ENCODE data around the gene NTN1.

NTN1 gene

DNA sequence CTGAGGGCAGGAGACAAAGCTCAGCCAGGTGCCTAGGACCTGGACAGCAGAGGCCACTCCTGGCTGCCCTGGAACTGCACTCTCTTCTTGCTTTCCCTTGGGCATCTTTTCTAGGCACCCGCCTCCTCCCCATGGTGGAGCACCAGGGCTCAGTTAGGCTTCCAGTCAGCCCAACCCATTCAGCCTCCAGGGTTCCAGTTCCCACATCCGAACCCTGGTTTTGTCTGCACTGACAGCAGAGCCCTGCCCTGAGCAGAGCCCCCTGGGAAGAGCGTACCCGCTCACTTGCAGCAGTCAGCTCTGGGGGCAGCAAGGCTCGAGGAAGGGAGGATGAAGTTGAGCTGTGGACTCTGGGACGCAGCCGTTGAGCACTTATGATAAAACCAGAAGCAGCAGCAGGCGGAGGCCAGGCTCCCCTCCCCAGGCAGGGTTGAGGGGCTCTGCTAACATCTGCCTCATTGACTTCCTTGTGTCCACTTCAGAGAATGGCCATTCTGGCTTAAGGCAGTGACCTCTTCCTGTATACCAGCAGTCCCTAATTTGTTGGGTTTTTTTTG is 213.2 kb downstream of the NTN1 start:
- H3K4me3 ChIP-seq (ENCODE audit: low read depth, low read length) = no peak overlapping the region
- no peak for DNase-seq (ENCODE audit: low read depth)

DNA sequence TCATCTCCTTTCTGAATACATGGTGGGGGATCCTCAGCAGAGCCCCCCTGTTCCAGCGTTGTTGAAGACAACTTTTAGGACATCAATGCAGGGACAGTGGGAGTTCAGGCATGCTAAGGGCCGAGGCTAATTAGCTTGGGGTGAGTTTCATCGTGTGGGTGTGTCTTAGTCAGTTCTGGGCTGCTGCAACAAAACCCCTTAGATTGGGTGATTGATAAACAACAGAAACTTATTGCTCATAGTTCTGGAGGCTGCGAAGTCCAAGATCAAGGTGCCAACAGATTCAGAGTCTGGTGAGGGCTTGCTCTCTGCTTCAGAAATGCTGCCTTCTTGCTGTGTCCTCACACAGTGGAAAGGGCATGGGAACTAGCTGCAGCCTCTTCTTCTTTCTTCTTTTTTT is 214.0 kb downstream of the NTN1 start:
- DNase-seq (ENCODE audit: low read depth) = no peak
- H3K4me3 ChIP-seq (ENCODE audit: low read depth, low read length) = no peak overlapping the region

DNA sequence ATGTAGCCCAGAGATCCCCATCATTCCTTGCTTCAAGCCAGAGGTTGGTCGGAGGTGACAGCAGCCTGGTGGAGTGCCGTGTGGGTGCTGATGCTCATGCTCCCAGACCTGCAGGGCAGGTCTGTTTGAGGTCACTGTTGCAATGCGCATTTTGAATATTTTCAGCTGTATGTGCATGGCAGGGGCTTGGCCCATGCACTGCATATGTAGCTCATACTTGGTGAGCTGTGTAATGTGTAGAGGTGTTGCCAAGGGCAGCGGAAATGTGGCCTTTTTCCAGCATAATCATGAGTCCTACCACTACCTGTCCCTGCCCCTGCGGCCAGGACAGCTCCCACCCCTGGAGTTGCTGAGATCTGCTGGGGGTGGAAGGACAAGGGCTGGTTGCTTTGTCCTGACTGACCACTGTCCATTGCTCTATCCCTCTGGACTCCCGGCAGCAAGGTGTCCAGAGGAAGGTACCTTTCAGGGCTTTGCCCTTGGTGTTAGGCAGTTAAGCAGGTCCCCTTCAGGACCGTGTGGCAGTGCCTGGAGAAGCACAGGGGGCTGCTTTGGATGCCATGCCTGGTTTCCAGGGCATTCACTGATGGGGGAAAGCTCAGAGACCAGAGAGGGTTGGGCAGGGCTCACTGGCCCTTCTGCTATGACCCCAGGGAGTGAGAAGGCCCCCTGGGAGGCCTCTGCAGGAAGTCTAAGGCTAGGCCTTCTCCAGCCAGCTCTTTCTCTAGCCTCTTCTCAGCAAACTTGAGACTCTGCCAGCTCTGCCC is 215.2 kb downstream of the NTN1 start:
- no peak for DNase-seq (ENCODE audit: low read depth)
- H3K4me3 ChIP-seq (ENCODE audit: low read depth, low read length) = no peak overlapping the region

DNA sequence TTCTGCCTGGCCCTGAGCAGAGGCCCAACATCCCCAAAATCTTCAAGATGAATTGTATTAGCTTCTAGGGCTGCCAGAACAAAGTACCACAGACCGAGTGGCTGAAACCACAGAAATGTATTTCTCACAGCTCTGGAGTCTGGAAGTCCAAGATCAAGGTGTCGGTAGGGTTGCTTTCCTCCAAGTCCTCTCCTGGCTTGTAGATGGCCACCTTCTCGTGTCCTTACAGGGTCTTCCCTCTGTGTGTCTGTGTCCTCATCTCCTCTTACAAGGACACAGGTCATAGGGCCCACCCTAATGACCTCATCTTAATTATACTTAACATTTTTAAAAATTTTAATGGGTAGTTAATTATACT is 215.7 kb downstream of the NTN1 start:
- DNase-seq (ENCODE audit: low read depth) = no peak

DNA sequence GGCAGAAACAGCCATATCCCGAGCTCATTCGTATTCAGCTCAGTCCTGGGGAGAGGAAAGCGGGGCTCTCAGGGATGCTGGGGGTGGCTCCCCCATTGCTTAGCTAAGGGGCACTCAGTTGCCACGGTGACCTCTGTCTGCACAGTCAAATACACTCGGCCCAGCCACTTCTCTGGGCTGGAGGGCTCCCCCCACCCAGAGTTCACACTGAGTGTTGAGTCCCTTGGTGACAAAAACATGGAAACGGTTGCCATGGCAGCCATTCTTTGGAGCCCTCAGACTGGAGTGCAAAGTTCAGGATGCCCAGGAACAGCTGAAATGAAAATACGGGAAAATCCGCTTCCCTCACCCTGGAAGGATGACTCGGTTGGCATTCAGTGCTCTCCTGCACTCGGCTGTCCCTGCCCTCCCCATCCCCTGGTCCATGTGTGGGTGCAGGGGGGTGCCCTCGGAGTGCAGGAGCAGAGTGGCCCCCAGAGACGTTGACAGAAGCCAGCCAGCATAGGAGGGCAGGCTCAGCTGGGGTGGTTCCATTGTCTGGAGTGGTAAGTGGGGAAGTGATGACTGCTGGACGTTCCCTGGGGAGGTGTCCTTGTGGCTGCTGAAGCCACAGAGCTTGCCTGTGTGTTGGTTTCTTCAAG is 216.5 kb downstream of the NTN1 start:
- H3K4me3 ChIP-seq (ENCODE audit: low read depth, low read length) = no peak overlapping the region
- no peak for DNase-seq (ENCODE audit: low read depth)

More for the DNA sequence above, 215.7 kb downstream of the NTN1 start:
- no peak overlapping the region for H3K4me3 ChIP-seq (ENCODE audit: low read depth, low read length)

DNA sequence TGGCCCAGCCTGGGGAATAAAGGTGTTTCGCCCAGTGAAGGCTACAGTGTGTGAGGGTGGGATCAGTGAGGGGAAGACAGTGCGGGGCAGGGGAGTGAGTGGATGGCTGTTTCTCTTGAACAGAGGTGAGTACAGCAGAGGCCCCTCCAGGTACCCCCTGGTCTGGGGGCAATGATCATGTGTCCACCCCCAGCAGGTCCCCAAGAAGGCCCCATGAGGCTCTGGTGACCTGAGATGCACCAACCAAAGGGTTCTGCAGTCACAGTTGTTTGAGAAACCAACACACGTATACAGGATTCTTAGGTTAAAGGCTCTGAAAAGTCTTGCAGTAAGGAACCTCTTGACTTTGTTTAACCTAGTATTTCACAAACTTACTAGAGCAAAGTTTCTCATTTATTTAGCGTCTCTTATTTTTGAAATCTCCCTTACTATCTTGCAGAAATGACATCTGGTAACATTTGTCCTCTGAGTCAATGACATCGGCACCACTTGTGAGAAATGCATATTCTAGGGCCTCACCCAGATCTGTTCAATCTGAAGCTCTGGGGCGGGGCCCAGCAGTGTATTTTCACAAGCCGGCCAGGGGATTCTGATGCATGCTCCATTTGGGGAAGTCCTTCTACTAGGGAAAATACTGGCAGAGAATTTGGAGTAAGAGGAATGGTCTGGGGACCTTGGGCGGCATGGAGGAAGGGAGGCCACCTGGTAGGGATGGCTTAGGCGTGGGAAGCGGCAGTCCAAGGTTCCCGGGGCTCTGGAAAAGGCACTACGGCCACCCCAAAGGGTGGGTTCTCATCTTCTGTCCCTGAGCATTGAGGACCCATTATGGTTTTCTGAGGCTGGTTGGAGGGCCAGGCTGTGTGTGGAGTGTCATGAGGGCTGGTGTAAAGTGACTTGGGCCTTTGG is 217.3 kb downstream of the NTN1 start:
- DNase-seq (ENCODE audit: low read depth) = no peak
- no peak overlapping the region for H3K4me3 ChIP-seq (ENCODE audit: low read depth, low read length)

DNA sequence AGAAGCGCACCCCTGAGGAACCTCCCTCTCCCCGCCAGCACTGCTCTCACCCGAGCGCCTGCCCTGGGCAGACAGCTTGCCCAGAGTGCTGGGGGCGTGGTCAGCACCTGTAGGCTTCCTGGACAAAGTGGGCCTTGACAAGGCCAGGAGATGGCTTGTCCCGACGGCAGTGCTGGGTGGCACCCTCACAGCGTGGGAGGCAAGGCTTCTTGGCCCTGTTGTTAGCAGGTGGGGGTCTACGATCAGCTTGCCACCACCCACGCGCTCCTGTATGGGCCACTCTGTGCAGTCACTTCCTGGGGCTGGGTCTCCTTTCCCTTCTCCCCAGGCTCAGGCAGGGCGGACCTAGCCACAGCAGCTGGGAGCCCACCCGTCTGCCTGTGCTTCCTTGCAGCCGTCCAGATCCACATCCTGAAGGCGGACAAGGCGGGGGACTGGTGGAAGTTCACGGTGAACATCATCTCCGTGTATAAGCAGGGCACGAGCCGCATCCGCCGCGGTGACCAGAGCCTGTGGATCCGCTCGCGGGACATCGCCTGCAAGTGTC is 218.0 kb downstream of the NTN1 start:
- no peak for DNase-seq (ENCODE audit: low read depth)
- H3K4me3 ChIP-seq (ENCODE audit: low read depth, low read length) = peak overlapping the region; percentile 45

DNA sequence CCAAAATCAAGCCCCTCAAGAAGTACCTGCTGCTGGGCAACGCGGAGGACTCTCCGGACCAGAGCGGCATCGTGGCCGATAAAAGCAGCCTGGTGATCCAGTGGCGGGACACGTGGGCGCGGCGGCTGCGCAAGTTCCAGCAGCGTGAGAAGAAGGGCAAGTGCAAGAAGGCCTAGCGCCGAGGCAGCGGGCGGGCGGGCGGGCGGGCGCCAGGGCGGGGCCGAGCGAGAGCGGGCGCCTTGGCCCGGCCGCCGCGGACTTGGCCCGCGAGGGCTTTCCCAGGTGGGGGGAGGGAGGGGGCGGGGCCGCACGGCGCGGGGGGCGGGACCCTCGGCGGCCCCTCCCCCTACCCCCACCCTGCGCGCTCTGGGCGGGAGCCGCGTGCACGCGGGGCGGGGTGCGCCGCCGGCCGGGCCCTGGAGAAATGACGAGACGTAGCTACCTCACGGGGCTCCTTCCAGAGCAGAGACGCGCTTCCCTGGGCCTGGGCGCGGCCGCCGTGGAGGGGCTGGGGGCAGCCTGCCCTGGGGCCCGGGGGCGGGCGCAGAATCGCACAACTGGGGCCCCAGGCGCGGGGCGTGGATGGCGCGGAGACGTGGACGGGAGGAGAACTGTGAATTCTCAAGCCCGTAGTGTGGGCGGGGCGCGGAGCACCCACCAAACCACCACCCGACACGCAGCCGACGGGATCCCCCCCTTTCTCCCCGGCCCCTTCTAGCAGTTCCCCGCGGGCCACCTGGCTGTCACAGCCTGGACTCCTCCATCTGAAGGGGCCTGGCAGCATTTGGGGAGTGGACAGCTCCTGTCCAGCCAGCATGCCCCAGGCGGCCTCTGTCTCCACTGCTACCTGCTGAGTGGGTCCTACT is 218.7 kb downstream of the NTN1 start:
- DNase-seq (ENCODE audit: low read depth) = no peak
- peak overlapping the region; percentile 46 for H3K4me3 ChIP-seq (ENCODE audit: low read depth, low read length)

DNA sequence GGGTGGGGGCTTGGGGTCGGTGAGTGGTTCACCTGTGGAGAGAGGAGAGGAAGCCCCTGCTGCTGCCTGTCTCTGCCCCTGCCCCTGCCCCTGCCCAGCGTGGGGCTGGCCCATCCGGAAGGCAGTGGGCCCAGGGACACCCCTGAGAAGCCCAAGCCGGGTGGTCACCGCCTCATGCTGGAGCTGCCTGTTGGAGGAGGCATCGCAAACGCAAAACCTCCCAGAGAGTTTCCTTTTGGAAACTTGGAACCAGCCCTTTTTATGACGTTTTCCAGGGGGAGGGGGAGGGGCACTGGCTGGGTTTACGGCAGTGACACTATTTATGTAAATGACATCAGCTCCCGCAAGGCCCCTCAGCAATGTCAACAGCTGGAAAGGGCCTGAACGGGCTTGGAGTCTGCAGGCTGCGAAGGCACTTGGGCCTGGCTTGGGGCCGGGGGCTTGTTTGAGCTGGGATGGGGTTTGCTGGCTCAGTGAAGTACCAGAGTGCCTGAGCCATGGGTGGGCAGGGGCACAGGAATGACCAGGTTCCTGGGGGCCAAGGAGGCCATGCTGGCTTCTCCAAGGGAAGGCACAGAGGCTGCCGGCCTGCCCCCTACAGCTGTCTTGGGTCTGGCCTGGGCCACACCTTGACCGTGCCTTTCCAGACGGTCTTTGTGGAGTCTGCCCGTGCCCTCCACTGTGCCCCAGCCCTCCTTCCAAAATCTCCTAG is 219.5 kb downstream of the NTN1 start:
- H3K4me3 ChIP-seq (ENCODE audit: low read depth, low read length) = peak overlapping the region; percentile 46
- DNase-seq (ENCODE audit: low read depth) = no peak

DNA sequence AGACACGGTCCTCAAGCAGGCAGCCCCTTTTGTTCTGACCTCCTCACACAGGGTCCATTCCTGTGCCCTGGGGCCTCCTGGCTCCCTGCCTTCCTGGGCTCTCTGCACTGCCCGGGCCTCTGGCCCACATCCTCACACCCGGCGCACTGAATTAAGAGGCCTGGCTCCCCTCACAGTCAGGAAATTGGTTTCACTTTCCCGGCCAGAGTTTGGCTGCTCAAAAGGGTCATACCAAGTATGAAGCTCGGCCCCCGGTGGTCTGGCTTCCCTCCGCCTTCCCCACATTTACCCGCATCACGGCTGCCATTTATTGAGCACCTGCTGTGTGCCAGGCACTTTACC is 220.0 kb downstream of the NTN1 start:
- H3K4me3 ChIP-seq (ENCODE audit: low read depth, low read length) = no peak overlapping the region
- no peak for DNase-seq (ENCODE audit: low read depth)

DNA sequence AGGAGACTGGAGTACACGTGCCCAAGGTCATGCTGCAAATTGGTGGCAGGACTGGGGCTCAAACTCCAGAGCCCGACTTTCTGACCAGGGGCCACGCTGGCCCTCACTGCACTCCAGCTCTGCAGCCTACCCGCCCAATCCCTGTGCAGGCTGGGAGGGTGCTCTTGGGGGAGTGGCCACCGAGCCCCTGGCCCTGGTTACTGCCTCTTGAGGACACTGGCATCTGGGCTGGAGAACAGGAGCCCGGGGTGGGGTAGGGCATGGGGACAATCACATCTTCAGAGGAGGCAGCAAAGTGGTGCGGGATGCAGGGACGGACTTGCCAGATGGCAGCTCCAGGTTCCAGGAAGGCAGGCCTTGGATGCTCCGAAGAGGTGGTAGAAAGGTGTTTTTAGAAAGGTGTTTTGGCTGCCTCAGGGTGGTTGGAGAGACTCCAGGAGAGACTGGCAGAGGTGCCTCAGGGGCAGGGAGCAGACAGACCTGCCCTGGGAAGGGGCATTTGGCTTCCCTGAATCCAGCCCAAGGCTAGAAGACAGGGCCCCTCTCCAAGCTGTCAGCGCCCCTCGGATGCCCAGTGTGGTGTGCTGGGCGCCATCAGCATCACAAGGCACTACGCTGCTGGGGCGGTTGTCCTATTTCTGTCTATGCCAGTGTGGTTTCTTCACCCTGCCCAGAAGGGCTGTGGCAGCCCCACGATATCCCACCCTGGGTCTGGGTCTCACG is 220.6 kb downstream of the NTN1 start:
- no peak for DNase-seq (ENCODE audit: low read depth)
- H3K4me3 ChIP-seq (ENCODE audit: low read depth, low read length) = no peak overlapping the region

DNA sequence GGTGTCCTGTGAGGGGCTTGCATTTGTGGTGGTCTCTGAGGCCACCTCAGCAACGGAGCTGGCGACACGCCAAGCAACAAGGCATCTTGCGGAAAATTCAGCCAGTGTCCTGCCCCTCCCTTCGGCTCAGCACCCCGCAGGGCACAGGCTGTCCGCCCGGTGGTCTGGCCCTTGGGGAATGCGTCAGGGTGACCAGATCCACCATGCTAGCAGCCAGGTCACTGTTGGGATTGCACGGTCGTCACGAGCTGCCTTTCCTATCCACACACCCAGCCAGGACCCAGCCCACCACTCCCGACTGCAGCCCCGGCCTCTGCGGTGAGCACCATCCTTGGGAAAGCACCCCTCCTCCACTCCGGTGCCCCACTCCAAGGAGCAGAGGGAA is 221.2 kb downstream of the NTN1 start:
- H3K4me3 ChIP-seq (ENCODE audit: low read depth, low read length) = no peak overlapping the region
- no peak for DNase-seq (ENCODE audit: low read depth)

DNA sequence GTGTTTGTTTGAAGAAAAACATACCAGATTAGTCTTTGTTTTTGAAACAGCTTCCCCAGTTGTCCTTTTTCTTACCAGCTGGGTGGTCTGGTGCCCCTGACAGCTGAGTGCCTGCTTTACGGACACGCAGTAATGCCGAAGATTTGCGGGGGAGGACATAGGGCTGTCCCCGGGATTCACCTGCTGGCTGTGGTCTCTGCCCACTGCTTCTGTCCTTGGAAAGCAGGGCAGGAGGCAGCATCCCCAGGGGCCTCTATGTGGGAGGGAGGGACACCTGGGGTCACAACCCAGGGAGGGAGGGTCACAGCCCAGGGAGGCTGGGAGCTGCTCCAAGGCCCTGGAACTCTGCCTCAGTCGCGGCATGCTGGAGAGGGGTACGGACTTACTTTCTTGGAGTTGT is 221.7 kb downstream of the NTN1 start:
- no peak overlapping the region for H3K4me3 ChIP-seq (ENCODE audit: low read depth, low read length)
- no peak for DNase-seq (ENCODE audit: low read depth)

DNA sequence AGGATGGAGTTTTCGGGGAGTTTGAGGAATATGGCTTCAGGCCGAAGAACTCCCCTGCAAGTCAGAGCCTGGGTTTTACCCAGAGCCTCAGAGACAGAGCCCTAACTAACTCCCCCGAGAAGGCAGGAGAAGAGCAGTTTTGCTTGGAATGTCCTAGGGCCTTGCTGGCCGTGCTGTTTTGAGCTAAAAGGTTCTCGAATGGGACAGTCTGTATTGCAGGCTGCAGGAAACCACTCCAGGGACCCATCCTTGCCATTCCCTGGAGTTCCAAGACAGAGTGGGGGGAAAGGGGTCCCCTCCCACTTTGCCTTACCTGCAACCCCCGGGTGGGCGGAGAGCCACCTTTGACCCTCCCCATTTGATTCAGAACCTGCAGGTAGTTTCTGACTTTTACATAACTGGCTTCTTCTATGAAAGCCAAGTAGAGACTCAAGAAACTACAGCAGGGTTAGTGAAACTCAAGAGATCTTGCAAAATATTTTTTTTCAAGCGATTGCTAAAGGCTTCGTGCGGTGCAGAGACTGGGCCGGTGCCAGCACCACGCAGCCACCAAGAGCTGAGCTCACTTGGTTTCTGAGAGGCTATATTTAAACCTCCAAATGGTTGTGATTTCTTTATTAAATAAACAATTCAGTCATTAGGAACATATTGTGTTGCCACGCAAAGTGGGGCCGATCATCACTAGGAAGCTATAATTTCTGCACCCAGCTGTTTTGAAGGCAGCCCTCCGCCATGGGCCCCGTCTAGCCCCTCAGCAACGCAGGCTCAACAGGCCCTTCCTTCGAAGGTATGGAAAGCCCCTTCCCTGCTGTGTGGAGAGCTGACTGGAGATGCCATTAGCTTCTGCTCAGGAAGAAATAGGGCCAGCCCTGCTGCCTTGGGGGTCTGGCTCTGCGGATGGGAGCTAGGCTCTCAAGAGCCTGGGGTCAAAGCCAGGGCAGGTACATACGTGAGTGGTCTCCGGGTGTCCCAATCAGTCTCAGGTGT is 223.0 kb downstream of the NTN1 start:
- no peak overlapping the region for H3K4me3 ChIP-seq (ENCODE audit: low read depth, low read length)
- no peak for DNase-seq (ENCODE audit: low read depth)

DNA sequence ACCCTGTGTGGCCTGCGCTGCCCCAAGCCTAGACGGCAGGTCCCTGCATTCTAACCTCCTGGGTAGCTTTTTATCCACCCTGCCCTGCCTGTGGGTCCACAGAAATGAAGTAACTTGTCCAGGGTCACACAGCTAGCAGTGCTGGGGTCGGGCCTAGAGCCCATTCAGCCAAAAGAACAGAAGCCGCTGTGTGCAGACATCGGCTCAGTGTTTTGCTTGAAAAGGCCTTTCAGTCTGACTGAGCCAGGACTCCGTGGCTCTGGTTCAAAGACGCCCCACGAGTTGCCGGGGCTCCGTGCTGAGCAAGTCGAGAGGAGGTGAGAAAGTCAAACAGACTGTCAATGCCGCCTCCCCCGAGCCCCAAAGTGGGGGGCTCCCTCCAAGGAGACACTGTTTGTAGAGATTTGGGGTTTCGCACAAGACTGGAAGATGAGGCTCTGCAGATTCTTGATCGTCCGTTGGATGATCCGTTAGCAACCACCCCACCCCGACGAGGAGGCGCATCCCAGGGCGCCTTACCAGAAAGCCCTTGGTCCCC is 226.2 kb downstream of the NTN1 start:
- H3K4me3 ChIP-seq (ENCODE audit: low read depth, low read length) = no peak overlapping the region
- DNase-seq (ENCODE audit: low read depth) = no peak

DNA sequence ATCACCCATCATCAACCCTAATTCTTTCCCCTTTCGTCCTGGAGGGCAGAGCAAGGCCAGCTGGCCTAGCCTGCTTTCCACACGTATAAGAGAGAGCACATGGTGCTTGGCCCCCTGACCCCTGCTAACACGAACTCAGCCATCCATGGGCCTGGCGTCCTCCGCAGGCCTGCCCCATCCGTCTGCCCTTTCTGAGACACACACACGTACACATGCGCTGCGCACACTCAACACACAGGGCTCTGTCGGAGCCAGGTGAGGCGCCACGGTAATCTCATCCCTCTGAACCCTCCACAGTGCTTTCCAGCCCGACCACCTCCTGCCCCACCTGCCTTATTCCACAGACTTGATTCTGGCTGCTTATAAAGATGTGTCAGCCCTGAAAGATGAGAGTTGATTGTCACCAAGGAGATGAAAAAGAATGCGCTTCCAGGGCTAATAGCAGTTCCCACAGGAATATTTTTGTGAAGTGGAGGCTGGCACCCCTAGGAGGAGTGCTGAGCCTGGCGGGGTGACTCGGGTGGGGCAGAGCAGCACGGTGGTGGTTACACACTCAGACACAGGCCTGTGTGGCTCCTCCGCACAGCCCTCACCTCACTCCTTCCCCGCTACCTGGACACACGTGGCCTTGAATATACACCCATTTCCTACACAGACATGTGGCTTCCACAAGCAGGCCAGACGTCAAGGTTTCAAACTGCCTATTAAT is 228.1 kb downstream of the NTN1 start:
- H3K4me3 ChIP-seq (ENCODE audit: low read depth, low read length) = no peak overlapping the region
- DNase-seq (ENCODE audit: low read depth) = no peak

Measured in skeletal muscle cell (primary cell).